Hematopoietic multipotent progenitor cell (in vitro differentiated cells): ENCODE data around the gene KAZN. TPM values are rescaled to one million over a fixed set of nuclear protein-coding genes. Genes with fewer than 3 reads are reported as not detected.
A peak's percentile ranks its signal among the peaks of the same experiment; 100 is the strongest.

Source experiments
- DNase-seq, 3 donors: peaks; one replicate each; pipeline ENCODE4 v3.0.0-alpha.2; 2011 to 2015; ENCODE audit warnings: low read depth in 2 of 3, low spot score in 2 of 3
- total RNA-seq: library from RNA; depleted of rRNA; stranded (reverse); fragments of >200 nt; gene quantifications from one replicate; pipeline ENCODE4 v1.2.3, GENCODE V29; 2012

Gene KAZN
- total RNA-seq, 1 donor, result 0.54 TPM

DNA sequence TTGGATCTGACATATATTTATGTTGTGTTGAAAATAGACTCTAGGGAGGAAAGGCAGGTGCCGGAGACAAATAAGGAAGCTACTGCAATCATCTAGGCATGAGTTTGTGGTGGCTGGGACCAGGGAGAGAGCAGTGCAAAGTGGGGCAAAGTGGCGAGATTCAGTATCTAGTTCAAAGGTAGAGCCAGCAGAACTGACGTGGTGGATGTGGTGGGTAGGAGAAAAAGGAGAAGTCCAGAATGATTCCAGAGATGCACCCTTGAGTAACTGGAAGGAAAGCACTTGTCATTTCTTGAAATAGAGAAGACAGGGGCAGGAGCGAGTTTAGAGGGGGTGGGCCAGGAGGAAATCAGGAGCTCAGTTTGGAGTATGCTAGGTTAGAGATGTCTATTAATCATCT, 275.2 kb downstream of the KAZN start:
- DNase-seq, result no peak

DNA sequence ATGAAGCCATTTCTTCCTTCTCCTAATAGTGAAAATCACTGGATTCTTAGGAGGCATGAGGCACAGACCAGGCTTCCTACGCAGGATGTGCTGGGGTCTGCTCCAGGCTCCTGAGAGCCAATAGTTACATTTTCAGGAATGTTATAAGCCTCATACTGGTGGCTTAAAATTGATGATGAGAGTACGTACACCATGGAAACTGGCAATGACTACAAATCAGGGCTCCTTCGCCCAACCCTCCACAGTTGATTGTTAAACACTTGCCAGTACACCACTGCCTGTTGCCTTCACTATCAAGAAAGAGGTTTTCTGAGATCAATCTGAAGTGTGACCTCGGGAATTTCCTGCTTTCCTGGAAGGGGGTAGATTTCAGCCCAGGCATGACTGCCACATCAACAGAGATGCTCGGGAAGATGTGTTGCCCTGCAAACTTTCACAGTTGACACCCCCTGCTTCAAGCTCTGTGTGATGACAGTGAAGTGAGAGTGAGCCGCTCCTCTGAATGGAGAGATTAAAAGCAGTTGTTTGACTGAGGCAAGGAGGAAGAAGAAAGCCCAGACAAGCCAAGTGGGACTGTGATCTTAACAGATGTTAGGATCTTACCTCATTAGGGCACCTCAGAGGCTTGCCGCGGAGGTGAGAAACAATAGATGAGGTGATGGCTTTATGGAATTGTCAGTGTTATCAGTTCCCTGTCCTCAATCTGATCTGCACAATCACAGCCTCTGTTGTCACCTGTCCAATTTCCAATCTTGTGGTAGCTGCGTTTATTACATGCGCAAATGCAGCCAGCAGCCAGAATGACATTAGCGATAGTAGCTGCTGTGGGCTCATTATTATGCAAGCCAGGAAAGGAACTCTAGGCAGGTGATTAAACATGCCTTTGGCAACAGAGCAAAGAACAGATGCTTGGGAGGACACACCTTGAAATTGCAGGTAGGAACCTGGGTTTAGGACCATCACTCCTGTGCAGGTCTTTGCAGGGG, 277.3 kb downstream of the KAZN start:
- DNase-seq, result no peak

DNA sequence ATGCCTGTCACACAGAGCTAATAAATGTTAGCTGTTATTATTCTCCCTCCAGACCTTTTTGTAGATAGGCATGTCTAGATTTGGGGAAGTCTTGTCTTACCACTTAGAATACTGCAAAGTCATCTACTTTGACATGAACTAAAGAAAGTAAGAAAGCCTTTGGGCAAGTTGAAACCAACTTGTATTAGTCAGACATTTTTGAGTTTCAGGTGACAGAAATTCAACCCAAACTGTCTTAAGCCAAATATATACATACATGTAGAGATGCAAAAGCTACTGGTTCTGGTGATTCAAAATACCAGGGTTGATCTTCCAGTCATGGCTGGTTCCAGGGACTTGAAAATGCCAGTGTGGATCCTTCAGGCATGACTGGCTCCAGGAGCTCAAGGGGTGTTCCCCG, 278.3 kb downstream of the KAZN start:
- peak in 2 of 3 donors; percentile 18 to 72 for DNase-seq

DNA sequence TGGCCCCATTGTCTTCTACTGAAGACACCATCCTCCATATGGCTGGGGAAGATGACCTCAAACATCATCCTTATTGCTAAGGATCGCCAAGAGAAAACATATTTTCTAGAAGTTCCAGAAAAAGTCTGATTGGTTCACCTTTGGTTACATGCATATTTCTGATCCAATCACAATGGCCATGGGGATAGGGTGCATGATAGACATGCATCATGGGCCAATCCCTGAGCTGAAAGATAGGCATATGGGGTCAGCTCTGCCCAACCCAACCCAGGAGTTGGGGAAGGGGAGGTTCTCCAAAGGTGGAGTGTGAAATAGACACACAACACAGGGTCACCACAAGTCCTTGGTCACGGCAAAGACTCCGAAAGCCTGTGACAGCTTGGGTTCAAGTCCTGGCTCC, 278.7 kb downstream of the KAZN start:
- no peak for DNase-seq

DNA sequence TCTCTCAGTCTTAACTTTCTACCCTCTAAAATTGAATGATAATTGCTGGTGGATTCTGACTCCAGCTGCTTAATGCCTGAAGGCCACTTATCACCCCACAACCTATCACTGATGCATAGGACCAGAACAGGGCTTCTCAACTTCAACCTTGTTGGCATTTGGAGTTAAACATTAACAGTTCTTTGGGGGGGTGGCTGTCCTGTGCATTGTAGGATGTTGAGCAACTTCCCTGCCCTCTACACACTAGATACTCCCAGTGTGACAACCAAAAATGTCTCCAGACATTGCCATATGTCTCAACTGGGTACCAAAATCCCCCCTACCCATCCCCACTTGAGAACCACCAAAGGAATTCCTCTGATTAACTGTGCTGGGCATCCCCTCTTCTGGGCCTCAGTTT, 279.6 kb downstream of the KAZN start:
- no peak for DNase-seq

DNA sequence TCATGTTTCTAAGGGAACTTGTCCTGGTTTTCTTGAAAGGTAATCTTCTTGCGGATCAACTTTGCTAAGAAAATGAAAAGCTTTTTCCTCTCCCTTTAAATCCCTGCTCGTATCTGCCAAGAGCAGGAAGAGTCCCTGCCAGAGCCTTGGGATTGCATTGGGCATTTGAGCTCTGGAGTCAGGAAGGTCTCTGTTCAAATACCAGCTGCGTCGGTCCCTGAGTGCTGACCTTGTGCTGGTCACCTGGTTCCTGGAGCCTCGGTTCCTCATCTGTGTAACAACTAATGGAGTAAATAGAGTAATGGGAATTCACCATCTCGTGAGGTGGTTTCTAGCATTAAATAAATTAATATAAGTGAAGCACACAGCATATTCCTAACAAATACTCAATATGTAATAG, 280.5 kb downstream of the KAZN start:
- no peak for DNase-seq

DNA sequence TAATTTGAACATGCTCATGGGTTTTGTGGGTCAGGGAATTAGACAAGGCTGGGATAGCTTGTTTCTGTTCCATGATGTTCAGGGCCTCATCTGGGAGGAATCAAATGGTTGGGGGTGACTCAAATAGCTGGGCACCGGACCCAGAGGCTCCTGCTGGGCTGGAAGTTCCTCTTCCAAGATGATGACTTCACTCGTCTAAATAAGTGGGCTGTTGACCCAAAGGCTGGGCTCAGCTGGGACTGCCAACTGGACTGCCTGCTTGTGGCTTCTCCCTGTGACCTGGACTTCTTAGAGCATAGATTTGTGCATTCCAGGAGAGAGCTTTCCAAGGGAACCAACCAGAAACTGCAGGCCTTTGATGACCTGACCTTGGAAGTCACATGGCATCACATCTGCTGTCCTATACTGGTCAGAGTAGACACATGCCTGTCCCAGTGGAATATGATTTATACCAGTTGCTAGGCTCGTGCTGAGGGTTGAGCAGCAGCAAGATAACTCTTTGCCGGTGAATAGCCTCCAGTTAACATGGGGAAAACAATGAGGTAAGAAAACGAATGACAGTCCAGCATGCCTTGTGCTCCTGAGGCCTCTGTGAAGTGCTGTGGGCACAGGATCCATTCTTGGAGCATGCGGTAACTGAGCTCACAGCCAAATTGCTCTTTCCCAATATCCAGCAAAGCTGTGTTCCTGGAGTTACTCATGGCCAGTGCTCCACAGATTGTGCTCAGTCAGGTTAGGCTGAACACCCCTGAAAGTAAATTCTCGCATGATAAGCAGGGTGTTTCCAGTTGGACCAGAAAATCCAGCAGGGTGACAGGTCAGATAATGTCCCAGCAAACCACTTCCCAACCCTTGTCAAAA, 282.2 kb downstream of the KAZN start:
- no peak for DNase-seq

DNA sequence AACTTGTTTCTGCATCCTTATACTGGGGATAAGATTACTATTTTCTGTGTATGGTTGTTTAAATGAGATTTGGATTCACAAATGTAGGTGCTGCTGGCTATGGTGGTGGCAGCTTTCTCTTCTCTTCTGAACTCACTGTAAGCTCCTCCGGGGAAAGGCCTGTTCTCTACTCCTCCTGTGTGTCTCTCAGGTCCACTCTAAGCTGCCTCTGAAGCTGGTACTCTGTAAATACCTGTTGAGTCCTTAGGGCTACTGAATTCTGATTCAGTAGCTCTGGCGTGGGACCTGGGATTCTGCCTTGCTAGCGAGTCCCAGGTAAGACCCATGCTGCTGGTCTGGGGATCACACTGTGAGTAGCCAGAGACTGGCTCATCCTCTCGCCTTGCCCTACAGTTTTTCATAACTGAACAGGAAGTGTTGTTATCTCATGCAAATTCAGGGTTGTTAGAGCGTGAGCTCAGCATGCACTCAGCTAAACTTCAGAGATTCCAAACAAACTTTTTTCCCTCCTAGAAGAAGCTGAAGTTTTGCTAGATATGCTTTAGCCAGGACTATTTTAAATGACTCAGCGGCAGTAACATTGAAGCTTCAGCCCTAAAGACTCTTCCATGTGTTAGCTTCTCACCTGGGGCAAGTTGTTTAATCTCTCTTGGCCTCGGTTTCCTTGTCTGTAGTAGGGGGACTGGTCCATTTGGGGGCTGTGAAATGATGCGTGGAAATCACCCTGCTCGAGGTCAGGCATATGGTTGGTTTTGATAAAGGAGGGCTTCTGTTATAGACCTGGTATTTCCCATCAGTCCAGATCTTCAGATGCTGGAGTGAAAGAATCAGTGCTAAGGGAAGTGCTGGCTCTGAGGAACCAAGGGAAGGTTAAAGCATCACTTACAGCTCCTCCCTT, 283.5 kb downstream of the KAZN start:
- no peak for DNase-seq

DNA sequence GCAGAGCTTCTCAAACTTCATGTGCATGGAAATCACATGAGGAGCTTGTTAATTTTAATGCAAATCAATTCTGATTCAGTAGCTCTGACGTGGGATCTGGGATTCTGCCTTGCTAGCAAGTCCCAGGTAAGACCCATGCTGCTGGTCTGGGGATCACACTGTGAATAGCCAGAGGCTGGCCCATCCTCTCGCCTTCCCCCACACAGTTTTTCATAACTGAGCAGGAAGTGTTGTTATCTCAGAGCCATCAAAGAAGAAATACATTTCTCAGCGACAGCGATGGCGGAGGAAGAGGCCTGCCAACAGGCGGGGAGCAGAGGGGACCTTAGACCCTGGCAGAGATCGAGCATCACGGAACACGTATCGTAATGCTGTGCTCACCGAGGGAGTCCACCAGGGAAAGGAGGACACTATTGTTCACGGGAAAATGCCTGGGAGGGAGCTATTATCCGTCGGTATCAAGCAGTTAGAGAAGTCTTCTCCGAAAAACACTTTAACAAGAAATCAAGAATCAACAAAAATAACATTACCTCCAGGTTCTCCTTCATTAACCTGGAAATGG, 286.2 kb downstream of the KAZN start:
- no peak for DNase-seq

DNA sequence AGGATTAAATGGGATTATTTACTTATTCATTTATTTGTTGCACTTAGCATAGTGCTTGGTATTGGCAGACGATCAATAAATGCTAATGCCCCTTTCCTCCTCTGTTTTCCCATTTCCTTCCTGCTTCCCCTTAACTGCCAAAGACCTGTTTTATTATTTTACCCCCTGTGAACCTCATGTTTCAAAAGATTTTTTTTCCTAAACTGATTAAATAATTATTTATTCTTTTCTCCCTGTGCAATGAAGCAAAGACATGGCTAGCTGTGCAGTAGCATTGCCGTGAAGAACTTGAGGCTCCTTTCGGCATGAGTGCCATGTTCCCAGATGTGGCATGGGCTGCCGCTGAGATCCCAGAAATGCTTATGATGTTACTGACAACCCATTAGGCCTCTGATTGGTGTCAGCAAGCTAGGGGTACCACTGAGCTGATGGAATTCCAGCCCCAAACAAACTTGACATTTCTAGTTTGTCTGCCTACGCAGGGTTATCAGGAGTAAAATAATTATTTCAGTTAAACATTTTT, 288.6 kb downstream of the KAZN start:
- DNase-seq, result no peak

DNA sequence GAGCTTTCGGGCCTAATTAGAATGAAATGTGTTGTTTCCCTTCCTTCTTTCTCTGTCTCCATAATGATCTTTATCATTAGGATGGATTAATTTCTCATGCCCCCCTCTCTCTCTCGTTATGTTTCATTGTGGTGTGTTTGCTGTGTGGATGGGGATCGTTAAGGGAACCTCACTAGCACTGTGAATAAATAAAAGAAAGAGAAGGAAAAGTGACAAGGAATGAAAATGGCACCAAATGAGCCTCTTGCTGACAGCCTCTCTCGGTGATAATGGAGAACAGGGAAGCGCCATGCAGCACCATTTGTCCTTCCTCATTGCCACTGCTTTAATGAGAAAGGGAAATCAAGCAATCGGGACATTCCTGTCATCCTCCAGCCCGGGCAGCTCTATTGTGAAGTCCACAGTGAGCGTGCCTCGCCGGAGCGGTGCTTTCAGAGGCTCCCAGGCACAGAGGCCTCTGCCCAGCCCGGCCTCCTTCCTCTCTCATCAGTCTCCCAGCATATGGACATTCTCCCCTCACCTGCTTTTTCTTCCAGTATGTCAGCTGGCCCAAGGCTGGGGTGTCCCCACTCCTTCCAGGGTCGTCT, 289.4 kb downstream of the KAZN start:
- no peak for DNase-seq

DNA sequence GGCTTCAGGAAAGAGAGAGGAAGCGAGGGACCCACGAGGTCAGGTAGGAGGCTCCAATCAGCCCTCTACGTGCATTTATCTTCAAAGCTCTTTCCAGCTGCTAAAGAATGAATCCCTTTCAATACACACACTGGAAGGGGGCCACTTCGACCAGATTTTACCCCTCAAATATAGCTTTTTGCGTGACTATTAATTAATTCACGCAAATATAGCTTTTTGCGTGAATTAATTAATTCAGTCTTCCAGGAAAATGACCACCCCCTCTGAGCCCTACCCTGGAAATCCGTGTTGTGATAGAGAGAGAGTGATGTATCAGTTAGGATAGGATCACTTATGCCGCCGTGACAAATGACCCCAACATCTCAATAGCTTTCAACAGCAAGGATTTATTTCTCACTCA, 289.9 kb downstream of the KAZN start:
- DNase-seq, result no peak

DNA sequence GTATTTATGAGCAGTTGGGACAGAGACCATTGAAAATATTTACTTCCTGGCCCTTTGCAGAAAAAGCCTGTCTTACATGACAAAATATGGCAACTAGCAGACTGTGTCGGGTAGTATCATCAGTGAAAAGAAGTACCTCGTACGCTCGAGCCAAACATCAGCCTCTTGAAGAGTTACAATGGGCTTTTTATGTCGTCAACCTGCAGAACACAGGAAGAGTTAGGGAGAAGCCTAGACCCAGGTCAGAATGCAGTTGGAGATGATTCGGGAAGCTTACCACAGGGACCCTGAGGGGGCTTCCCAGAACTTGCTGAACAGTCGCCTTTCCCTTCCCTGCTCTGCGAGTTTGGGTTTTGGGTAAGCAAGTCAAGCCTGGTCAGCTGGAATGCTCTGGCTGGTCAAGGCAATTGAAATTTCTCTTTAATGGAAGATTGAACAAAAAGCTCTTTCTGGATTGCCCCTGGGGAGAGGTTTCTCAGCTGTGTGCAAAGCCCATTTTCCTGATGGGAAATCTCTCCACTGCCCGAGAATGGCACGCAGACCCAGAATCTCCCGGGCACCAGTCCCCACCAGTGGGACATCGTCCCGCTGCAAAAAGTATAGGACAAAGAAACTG, 291.4 kb downstream of the KAZN start:
- no peak for DNase-seq

DNA sequence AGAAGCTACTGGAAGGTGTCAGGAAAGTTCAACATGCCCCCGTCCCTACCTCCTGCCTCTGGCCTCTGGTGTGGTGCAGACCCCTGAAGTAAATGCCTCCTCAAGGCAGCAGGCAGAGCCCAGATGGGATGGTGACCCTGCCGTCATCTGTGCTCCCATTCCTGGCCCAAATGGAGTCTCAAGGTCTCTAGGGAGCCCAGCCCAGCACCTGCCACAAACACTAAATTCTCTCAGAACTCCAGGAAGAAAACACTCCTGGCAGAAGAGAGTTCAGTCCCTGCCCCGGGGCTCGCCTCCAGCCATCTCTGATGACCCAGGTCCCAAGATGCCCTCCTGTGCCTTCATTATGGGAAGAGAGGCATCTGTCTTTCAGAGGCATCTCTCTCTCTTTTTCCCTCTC, 293.5 kb downstream of the KAZN start:
- no peak for DNase-seq

DNA sequence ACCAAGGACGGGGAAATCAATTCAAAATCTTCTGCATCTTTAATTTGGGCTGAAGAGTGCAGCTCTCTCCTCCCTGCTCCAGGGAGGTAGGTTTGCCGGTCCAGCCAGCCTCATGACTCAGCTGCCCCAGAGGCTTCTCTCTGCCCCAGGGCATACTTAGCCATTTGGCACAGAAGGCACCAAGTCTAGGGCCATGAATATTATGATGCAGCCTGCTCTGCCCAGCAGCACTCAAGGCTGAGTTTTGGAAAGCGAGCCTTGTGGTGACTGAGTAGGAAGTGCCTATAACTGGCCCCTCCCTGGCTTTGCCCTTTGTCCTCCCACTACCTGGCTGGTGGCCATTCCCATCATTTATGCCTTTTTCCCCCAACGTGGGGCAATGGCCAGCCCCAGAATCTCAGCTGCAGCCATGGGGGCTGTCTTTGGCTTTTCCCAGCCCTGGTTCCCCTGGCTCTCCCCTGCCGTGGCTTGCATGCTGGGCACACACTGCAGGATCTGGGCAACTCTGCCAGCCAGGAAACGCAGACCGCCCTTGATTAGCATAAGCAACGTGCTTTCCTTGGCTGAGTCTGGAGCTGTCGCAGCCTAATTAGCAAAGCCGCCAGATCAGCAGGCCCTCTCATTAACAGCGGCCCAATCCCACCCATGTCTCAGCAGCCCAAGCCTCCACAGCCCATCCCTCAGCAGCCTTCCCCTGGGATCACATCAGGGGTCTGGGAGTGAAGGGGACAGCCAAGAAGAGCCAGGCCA, 296.5 kb downstream of the KAZN start:
- no peak for DNase-seq

DNA sequence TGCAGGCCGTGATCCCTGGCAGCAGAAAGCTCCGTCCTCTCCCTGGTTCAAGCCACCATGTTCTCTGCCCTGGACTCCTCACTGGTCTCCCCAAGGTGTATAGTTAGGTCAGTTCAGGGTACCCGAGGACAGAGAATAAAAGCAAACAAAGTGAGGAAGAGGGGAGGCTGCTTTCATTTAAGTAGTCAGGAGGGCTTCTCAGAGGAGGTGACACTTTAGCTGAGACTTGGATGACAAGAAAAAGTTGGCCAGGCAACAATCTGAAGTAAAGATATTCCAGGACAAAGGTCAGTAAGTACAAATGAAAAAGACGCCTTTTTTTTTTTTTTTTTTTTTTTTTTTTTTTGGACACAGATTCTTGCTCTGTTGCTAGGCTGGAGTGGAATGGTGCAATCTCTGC, 297.2 kb downstream of the KAZN start:
- DNase-seq, result no peak

DNA sequence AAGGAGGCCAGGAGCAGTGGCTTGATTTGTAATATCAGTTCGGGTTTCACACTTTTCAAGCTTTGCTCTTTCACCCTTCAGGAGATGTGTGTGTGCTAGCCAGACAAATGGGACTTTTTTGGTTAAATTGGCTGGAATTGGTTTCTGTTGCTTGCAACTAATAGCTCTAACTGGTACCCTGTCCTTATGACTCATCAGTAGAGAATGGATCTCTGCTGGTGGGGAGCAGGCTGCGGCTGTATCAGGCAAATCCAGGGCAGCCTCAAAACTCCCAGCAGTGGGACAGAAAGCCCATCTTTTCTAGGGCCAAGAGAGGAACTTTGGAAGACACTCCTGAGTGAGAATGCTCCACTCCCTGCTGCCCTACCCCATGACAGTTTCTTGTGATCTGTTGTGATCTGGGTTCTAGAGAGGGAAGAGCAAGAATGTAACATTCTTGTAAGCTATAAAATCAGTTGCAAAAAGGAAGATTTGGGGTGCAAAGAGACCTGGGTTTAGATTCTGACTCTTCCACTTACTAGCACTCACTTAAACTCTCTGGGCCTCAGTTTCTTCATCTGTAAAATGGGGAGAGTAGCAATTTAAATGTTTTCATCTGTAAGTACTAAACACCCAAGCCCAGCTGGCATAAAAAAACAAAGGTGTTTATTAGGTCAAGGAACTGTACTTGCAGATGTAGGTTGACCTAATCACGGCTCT, 298.0 kb downstream of the KAZN start:
- no peak for DNase-seq

DNA sequence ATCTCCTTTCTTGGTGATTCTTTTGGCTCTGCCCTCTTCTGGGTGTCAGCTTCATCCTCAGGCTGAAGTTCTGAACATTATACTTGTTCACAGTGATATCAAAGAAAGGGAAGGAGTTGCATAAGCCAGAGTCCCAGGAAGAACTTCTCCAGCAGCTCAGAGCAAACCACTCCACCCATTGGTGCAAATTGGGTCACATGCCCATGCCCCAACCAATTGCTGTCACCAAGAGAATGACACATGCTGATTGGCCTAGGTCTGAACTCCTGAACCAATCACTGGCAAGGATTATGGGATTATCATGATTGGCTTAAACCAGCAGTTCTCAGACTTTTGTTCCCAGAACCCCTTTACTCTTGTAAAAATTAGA, 298.6 kb downstream of the KAZN start:
- no peak for DNase-seq
